Keratinocyte (primary cell): ENCODE results near the gene SPATA45. TPM values are rescaled to one million over a fixed set of nuclear protein-coding genes. Genes with fewer than 3 reads are reported as not detected.

Experiments used
- DNase-seq: peaks from one replicate; pipeline ENCODE4 v3.0.0-alpha.2; 2011; ENCODE audit warnings: low read depth, missing footprints, low spot score
- FAIRE-seq: peaks from 2 replicates; lab custom pipeline; 2011; peaks lifted over from hg19 to GRCh38; lab: Jason Lieb, UNC
- H2AFZ ChIP-seq: 2 replicates; pipeline ENCODE4 v1.6.0; 2012; ENCODE audit warnings: low read length, control low read depth, inconsistent platforms; ENCODE audit not compliant: control insufficient read depth
- H3K27ac ChIP-seq: 2 replicates; pipeline ENCODE4 v1.5.1; 2011; ENCODE audit warnings: low read length; ENCODE audit not compliant: control insufficient read depth, insufficient read depth
- H3K27me3 ChIP-seq: 3 replicates; pipeline ENCODE4 v1.6.0; 2011; ENCODE audit warnings: low read length; ENCODE audit not compliant: control insufficient read depth, insufficient read depth; ENCODE audit errors: extremely low read depth
- H3K36me3 ChIP-seq, 2 experiments: 2 replicates in 1 of 2; 3 replicates in 1 of 2; pipeline ENCODE4 v1.5.1; 2011; ENCODE audit warnings: low read length in 2 of 2, mild to moderate bottlenecking in 1 of 2; ENCODE audit not compliant: control insufficient read depth in 2 of 2, insufficient read depth in 2 of 2; ENCODE audit errors: extremely low read depth in 1 of 2
- H3K4me1 ChIP-seq: 3 replicates; pipeline ENCODE4 v1.5.1; 2011; ENCODE audit warnings: low read length; ENCODE audit not compliant: control insufficient read depth, insufficient read depth; ENCODE audit errors: extremely low read depth
- H3K4me2 ChIP-seq: 3 replicates; pipeline ENCODE4 v1.6.0; 2011; ENCODE audit warnings: low read depth, low read length; ENCODE audit not compliant: control insufficient read depth, insufficient read depth; ENCODE audit errors: extremely low read depth
- H3K4me3 ChIP-seq, 3 experiments: fragments of 200-600 bp in 1 of 3; sonication (generic) in 1 of 3; 2 replicates in 2 of 3; 3 replicates in 1 of 3; pipeline ENCODE4 v1.5.1; 2011 to 2016; ENCODE audit warnings: low read length in 3 of 3, mild to moderate bottlenecking in 3 of 3, control low read depth in 2 of 3, inconsistent platforms in 1 of 3, low read depth in 1 of 3, mixed read lengths in 1 of 3, mixed run types in 1 of 3, moderate library complexity in 1 of 3; ENCODE audit not compliant: control insufficient read depth in 2 of 3, insufficient read depth in 2 of 3; ENCODE audit errors: extremely low read depth in 1 of 3
- H3K79me2 ChIP-seq: 2 replicates; pipeline ENCODE4 v1.6.0; 2012; ENCODE audit warnings: low read length; ENCODE audit not compliant: control insufficient read depth, insufficient read depth
- H3K9ac ChIP-seq: 3 replicates; pipeline ENCODE4 v1.6.0; 2011; ENCODE audit warnings: low read length; ENCODE audit not compliant: control insufficient read depth, insufficient read depth; ENCODE audit errors: extremely low read depth
- H3K9me1 ChIP-seq: 3 replicates; pipeline ENCODE4 v1.6.0; 2011; ENCODE audit warnings: low read length; ENCODE audit not compliant: control insufficient read depth, insufficient read depth; ENCODE audit errors: extremely low read depth
- H3K9me3 ChIP-seq: 2 replicates; pipeline ENCODE4 v1.5.1; 2012; ENCODE audit warnings: low read depth, low read length; ENCODE audit not compliant: control insufficient read depth
- H4K20me1 ChIP-seq: 3 replicates; pipeline ENCODE4 v1.6.0; 2011; ENCODE audit warnings: low read length; ENCODE audit not compliant: control insufficient read depth, insufficient read depth; ENCODE audit errors: extremely low read depth
- EZH2 ChIP-seq: IDR thresholded peaks from one replicate; pipeline ENCODE4 v1.6.1; 2012; ENCODE audit warnings: inconsistent platforms, mild to moderate bottlenecking, low read length, moderate library complexity
- dilution Hi-C: fragments of 300-500 bp; cut with MboI; formaldehyde crosslinking; loops from one replicate; pipeline ENCODE4 v1.7.0; 2020; ENCODE audit warnings: low sequenced_read_pairs; ENCODE audit not compliant: extremely low pct_ligation_motif_present
- polyA plus RNA-seq, 5 experiments: library from polyadenylated mRNA; depleted of rRNA in 3 of 5; stranded (reverse) in 3 of 5; stranded (forward) in 1 of 5; unstranded in 1 of 5; fragments of >200 nt; gene quantifications; 1 replicate in 1 of 5; 2 replicates in 3 of 5; 3 replicates in 1 of 5; pipeline versions ENCODE4 v1.2.1 to v1.2.3, GENCODE V29; 2011 to 2012; ENCODE audit warnings: missing spikeins in 2 of 5, low read depth in 1 of 5, low replicate concordance in 1 of 5
- TF ChIP-seq, protein P1 (sequence below), 3 experiments: IDR thresholded peaks in 1 of 3; conservative IDR thresholded peaks in 1 of 3; optimal IDR thresholded peaks in 1 of 3; 2 replicates in 2 of 3; 3 replicates in 1 of 3; pipeline versions ENCODE3 to v1.5.1; 2011; ENCODE audit warnings: low read length in 3 of 3, mild to moderate bottlenecking in 3 of 3, moderate library complexity in 2 of 3, control low read depth in 1 of 3, inconsistent platforms in 1 of 3; ENCODE audit not compliant: insufficient read depth in 2 of 3; ENCODE audit errors: extremely low read depth in 1 of 3

Gene SPATA45
- polyA plus RNA-seq, 1 donor (not counting 4 experiments of a cell fraction or from before 2014, with no cell fraction given): not detected

DNA sequence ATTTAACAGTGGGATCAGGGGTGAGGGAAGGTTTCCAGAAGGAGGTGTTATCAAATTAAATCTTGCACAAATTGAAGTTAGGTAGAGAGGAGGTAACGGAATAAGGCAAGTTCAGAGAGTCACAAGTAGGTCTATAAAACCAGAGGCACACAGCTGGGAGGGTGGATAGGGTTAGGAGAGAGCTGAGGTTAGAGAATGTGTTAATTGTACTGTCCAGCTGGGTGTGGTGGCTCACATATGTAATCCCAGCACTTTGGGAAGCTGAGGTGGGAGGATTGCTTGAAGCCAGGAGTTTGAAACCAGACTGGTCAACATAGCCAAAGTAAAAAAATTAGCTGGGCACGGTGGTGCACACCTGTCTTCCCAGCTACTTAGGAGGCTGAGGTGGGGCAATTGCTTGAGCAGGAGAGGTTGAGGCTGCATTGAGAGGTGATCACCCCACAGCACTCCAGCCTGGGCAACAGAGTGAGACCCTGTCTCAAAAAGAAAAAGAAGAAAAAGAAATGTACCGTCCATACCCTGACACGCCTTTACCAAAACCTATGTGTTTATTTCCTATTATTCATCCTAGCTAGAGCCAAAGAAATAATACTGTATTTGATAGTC, 20.2 kb downstream of the SPATA45 start:
- H3K9ac ChIP-seq: no peak overlapping the region
- H2AFZ ChIP-seq: no peak overlapping the region
- H4K20me1 ChIP-seq: no peaks in the 10 kb centered on the region
- H3K4me2 ChIP-seq: no peak overlapping the region
- H3K9me1 ChIP-seq: no peaks in the 10 kb centered on the region
- peaks cover 11% of the 10 kb centered on the region for H3K9me3 ChIP-seq
- no peak overlapping the region for H3K27ac ChIP-seq
- no peak overlapping the region for H3K4me3 ChIP-seq
- no peak for TF ChIP-seq EZH2
- TF ChIP-seq, protein P1, sequence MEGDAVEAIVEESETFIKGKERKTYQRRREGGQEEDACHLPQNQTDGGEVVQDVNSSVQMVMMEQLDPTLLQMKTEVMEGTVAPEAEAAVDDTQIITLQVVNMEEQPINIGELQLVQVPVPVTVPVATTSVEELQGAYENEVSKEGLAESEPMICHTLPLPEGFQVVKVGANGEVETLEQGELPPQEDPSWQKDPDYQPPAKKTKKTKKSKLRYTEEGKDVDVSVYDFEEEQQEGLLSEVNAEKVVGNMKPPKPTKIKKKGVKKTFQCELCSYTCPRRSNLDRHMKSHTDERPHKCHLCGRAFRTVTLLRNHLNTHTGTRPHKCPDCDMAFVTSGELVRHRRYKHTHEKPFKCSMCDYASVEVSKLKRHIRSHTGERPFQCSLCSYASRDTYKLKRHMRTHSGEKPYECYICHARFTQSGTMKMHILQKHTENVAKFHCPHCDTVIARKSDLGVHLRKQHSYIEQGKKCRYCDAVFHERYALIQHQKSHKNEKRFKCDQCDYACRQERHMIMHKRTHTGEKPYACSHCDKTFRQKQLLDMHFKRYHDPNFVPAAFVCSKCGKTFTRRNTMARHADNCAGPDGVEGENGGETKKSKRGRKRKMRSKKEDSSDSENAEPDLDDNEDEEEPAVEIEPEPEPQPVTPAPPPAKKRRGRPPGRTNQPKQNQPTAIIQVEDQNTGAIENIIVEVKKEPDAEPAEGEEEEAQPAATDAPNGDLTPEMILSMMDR (optimal IDR thresholded peaks at IDR 0.05 in 1 of 3, IDR thresholded peaks at IDR 0.05 in 1 of 3, conservative IDR thresholded peaks at IDR 0.05 in 1 of 3; ENCODE audit: extremely low read depth in 1 of 3, insufficient read depth in 2 of 3, low read length in 3 of 3): no peak
- H3K36me3 ChIP-seq: no peaks in the 10 kb centered on the region
- H3K79me2 ChIP-seq: no peaks in the 10 kb centered on the region
- H3K4me1 ChIP-seq: no peaks in the 10 kb centered on the region
- H3K27me3 ChIP-seq: no peaks in the 10 kb centered on the region
- dilution Hi-C loops: no loop called here
- DNase-seq (no peak), FAIRE-seq (no peak)

DNA sequence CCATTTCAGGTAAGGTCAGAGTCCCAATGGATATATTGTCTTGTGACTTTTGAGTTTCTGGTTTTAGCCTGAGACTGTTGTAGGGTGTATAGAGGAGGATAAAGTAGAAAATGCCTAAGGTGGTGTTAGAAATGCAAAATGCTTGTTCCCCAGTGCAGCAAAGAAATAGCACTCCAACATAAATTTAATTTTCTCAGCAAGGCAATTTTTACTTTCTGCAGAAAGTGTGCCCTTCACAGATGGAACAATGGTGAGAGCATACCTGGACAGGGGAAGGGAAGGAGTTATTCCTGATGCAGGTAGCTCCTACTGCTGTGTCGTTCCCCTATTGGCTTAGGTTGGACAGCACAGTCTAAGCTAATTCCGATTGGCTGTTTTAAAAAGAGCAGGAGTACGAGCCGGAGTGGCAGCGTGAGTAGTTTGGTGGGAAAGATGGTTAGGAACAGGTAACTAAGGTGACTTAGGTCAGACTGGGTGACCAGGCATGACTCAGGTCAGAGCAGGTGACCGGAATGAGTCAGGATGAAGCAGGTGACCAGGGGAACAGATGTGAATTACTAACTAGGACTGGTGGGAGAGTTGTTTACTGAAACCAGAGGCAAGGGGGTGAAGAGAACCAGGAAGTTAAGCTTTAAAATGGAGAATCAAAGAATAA, 21.5 kb downstream of the SPATA45 start:
- Histone ChIP-seq H3K9me1 (no peaks in the 10 kb centered on the region), H3K4me2 (no peak overlapping the region), H4K20me1 (no peaks in the 10 kb centered on the region), H3K4me3 (no peak overlapping the region), H3K27me3 (no peaks in the 10 kb centered on the region), H3K9me3 (peaks cover 11% of the 10 kb centered on the region), H3K4me1 (no peaks in the 10 kb centered on the region), H3K27ac (no peak overlapping the region), H3K79me2 (no peaks in the 10 kb centered on the region), H3K36me3 (no peaks in the 10 kb centered on the region), H3K9ac (no peak overlapping the region), H2AFZ (no peak overlapping the region)
- TF ChIP-seq, protein P1 (optimal IDR thresholded peaks at IDR 0.05 in 1 of 3, IDR thresholded peaks at IDR 0.05 in 1 of 3, conservative IDR thresholded peaks at IDR 0.05 in 1 of 3; ENCODE audit: extremely low read depth in 1 of 3, insufficient read depth in 2 of 3, low read length in 3 of 3): no peak
- TF ChIP-seq EZH2: no peak
- DNase-seq: no peak
- dilution Hi-C loops: no loop called here
- no peak for FAIRE-seq
